HG03025 (cell line): ENCODE results near the gene LRRC2.
"Not testable (repeated sequence)": the region's sequence is repeated elsewhere in the genome, so short reads cannot be mapped to it uniquely, and the experiment has no call there.

ENCODE experiments used
- ATAC-seq: cut with Tn5 transposase; IDR thresholded peaks from one replicate; pipeline ENCODE4 v1.9.1; 2021; ENCODE audit warnings: mild to moderate bottlenecking, moderate library complexity; ENCODE audit not compliant: unreplicated experiment, low FRiP score

Gene LRRC2, protein sequence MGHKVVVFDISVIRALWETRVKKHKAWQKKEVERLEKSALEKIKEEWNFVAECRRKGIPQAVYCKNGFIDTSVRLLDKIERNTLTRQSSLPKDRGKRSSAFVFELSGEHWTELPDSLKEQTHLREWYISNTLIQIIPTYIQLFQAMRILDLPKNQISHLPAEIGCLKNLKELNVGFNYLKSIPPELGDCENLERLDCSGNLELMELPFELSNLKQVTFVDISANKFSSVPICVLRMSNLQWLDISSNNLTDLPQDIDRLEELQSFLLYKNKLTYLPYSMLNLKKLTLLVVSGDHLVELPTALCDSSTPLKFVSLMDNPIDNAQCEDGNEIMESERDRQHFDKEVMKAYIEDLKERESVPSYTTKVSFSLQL

DNA sequence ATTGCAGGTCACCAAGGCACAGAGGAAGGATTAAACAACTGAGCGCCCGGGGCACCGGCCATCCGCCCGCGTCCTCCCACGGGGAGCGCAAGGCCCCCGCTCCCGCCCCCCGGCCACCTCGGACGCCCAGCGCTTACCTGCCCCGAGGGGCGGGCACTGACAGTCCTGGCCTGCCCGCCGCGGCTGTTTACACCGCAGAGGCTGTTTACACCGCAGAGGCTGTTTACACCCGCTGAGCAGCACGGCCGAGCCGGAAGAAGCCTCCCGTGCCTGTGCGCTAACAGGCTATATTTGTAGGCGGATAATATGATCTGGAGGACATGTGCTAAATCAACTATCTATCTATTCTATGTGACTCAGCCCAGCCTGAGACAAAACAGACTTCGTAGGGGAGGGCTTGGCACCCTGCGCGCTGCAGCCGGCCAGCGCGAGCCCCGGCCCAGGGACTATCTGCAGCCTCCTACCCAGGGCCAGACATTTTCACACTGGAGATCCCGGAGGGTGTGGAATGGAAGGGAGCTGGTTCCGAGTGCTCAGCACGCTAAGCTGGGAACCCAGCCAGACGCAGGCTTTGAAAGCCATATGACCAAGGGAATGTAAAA lies at the start of gene LRRC2:
Gene LRRC2 (minus strand): TSS at position 263 of the 602 bp plus-strand sequence. CDS start 14,711 bp downstream, outside the sequence.
- ATAC-seq = no peak

DNA sequence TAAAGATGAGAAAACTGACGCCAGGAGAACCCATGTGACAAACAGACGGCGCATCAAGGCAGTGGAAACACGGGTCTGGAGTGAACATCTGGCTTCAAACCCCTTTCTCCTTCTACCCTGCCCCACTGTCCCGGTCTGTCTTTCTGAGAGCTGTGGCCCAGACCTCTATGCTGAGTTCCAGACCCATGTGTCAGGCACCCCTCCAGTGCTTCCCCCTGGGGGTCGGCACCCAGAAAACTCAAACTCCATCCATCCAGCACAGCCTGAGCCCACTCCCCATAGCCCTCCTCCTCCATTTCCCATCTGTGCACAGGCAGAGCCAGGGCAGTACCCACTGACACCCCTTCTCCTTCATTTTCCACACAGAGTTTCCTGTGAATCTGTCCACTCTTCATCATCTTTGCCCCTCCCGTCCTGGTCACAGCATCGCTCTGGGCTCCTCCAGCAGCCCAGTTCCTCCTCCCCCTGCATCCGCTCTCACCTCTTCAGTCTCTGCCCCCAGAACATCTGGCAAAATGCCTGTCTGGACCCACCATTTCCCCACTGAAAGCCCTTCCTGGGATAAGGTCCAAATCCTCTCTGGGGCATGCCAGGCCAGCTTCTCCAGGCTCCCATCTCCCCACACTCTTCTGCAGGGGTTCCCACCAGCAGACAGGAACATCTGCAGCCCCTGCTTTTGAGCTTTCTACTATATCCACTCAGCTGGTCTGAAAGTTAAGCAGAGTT lies 49.1 kb upstream of the LRRC2 start:
- ATAC-seq = no peak

DNA sequence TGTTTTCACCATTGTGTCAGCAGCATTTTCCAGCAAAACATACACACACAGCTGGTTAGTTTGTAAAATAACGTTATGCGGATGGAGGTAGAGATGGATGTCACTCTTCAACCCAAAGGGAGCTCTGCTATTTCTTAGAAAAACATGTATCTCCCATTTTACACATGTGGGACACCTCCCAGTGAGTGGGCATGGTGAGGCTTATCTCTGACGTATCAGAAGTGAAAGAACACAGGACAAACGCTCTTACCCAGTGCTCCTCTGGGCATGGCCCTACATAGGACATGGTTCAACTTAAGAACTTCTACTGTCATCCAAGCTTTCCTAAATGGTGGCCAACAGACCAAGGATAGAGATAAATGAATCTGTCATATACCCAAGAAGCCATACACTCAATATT lies 48.3 kb upstream of the LRRC2 start:
- ATAC-seq = no peak

DNA sequence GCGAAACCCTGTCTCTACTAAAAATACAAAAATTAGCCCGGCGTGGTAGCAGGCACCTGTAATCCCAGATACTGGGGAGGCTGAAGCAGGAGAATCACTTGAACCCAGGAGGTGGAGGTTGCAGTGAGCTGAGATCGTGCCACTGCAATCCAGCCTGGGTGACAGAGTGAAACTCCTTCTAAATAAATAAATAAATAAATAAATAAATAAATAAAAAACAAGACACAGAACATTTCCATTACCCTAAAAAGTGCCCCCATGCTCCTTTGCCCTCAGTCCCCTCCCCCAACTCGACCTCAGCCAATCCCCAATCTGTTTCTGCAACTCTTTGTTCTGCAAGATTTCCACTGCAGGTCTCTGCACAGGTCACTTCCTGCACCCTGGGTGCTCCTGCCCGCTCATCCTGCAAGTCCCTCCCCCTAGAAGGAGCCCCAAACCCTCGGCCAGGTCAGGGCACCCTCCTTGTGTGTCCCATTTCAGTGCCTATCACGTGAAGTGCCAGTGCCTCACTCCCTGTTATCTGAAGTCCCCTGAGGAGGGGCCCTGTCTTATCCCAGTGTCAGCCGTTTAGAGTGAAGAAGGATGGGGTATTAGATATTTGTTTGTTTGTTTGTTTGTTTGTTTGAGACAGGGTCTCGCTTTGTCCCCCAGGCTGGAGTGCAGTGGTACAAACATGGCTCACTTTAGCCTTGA lies 47.4 kb upstream of the LRRC2 start:
- ATAC-seq = no peak

DNA sequence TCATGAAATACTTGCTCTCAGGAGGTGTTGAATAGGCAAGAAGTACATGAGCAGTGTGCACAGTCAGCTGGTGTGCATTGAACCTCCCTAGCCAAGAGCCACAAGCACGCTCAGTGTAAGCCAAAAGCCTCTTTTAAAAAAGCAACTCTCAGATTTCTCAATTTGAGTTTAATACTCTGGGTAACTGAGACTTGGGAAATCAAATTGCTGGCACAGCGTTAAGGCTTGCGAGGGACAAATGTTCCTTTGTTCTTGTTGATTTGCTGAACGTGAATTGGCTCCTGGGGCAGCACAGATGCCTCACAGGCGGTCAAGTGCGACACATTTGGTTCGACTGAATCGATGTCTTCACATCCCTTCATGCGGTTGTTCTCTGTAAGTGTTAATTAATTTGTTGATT lies 46.2 kb upstream of the LRRC2 start, which contains the start of gene FAM240A:
Gene FAM240A (plus strand): TSS at position 202 of the 400 bp plus-strand sequence. CDS start 159 bp downstream, at position 361.
- ATAC-seq = no peak

DNA sequence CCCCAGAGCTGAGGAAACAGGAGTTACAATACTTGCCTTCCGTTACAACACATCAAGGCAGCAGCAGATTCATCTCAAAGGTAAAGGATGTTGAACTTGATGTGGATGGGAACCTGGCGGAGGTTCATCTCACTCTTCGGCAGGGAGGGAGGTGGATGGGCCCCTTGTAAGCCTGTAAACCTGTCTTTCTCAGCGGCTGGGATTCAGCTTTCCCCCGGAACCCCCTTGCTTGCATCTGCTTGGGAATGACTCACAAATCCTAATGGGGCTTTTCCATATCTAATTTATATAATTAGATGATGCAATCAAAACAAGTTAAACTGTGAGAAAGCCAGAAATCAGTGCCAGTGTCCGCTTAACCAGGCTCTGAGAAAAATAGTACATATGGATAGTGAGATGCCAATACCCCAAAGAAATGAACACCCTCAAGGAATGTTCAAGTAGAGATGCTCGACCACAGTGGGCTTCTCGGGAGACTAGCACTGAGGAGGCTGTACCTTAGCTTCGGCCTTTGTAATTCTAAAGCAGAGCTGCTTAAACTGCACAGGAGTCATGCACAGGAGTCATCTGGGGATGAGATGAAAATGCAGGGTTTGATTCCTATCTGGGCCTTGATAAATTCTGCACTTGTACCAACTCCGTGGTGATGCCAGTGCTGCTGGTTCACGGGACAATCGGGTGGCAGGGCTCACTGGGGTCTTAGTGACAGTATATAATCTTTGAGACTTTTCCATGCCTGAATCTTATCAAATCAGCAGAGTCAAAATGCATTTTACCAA lies 44.0 kb upstream of the LRRC2 start:
- no peak for ATAC-seq

DNA sequence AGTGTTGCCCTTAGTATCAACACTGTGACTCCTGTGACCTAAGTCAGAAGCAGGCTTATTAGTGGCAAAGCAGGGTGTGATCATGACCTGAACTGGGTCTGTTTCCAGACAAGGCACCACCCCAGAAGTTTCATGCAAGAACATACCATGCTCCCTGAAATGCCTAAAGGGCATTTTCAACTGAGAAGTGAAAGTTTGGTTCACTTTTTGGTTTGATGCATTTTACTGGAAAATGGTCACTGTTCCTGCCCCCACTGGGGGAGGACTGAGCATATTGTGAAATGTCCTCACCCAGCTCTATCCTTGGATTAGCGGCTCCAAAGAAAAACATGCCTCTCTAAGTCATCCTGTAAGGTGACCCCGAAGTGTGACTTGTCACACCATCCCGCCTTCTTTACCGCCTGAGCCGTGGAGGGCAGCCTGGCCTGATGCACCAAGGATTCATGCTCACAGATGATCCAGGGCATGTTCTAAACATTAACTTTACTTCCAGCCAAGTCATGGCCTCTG lies 43.2 kb upstream of the LRRC2 start:
- ATAC-seq = no peak

DNA sequence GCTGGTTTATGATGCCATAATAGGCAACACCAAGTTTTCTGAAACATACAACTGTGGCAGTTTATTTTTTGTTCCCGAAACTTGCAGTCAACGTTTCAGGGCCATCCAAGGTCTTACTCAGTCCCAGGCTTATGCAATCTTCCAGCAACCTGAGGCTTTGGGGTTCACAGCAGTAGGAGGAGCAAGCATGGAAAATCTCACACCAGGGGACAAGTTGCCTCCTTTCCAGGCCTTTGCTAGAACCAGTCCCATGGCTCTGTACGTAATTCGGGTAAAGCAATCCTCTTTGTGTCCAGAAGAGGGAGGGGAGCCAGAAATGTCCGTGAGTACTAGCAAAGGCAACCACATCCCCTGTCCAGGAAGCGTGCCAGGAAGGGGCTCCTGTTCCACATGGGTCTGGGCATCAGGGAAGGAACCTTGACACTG lies 41.5 kb upstream of the LRRC2 start:
- ATAC-seq = no peak

DNA sequence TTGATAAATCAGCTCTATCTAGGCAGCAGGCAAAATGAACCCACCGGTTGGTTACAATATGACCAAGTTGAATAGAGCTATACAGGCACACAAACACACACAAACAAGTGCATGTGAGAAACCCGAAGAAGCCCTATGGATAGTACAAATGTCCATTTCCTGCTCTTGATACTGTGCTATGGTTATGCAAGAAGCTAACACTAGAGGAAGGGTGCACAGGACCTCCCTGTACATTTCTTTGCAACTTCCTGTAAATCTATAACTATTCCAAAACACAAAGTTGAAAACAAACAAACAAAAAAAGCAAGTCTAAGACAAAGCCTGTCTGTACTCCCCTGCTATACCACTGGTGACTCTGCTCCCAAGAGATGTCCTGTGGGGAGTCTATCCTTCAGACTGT lies 38.0 kb upstream of the LRRC2 start:
- ATAC-seq = no peak

DNA sequence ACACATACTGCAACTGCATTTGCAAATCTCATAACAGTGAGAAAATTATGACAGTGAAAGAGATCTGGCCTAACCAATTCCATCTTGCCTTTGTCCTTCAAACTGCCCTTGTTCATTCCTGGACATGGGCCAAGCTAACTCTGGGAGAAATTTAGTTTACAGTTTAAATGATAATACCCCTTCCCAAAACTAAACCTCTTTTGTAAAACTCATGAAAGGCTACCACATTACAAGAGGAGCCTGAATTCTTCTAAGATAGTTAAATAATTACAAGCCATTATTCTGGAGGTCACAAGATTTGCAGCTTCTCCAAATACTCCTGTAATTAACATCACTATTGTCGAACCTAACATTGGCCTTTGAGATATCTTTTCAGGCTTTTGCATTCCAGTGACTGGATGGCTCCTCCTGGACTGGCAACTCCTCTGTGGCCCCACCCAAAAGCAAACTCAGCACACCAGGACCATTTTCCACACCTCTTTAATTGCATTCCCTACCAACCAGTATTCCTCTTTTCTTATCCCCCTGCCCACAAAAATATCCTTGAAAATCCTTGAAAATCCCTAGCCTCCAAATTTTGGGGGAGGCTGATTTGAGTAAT lies 37.4 kb upstream of the LRRC2 start:
- no peak for ATAC-seq

DNA sequence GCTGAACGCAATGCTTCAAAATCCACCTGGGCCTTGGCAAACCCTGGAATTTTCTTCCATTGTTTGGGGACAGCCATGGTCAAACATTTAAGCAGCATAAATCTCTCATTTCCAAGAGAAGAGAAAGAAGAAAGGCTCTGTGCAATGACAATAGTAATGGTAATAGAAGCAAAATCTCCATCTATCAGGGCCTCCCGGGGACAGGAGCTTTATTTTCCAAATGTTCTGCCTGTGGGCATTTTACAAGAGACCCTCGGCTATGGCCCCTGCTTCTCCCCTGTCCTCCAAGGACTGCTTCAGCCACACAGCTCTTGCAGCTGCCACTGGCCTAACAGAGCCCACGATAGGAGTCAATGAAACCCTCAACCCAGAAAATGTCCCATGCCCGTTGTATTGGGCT lies 33.5 kb upstream of the LRRC2 start:
- ATAC-seq = no peak

DNA sequence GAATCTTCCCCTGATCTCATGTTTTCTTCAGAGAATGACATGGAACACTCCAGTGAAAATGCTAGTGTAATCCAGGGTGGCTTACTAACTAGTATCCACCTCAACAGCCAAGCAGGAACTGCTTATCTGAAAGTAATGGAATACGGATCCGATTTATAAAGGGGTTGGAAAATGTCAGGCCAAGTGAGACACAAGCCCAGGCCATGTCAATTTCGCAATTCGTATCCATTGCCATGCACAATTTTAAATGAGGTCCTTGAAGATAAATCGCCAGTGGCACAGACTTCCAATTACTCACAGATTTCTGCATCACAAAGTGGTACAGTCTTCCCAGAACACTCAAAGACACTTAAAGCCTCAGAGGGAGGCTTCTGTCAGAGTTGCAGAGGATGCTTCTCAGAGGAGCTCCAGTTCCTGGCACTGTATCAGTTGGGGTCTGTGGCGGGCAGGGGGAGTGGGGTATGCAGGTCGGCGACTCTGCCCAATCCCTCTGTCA lies 29.8 kb upstream of the LRRC2 start:
- no peak for ATAC-seq

DNA sequence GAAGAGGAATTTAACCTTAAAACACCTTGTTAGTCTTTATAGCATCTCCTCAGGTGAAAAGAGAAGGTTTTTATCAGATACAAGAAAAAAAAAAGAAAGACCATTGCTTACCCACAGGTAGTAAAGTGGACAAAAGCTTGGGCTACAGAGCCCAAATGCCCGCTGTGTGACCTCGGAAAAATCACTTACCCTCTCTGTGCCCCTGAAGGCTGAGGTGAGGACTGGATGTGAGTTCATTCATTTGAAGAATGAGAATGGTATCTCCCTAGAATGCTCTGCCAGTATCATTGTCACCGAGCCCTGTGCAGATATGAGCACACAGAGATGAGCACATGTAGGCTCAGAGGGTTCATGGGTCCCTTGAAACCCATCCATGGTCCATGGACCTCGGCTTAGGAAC lies 28.6 kb upstream of the LRRC2 start:
- no peak for ATAC-seq

DNA sequence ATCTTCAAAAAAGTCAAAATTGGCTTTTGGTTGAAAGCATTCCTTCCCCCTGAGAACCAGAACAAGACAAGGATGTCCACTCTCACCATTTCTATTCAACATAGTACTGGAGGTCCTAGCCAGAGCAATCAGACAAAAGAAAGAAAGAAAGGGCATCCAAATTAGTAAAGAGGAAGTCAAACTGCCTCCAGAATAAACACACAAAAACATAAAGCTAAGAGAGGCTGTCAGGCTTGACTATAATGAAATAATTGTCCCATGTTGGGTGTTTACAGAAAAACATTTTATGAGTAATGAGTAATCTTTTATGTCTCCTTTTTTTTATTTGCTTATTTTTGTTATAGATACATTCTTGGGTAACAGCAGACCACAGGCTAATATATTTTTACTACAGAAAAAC lies 27.9 kb upstream of the LRRC2 start:
- no peak for ATAC-seq

DNA sequence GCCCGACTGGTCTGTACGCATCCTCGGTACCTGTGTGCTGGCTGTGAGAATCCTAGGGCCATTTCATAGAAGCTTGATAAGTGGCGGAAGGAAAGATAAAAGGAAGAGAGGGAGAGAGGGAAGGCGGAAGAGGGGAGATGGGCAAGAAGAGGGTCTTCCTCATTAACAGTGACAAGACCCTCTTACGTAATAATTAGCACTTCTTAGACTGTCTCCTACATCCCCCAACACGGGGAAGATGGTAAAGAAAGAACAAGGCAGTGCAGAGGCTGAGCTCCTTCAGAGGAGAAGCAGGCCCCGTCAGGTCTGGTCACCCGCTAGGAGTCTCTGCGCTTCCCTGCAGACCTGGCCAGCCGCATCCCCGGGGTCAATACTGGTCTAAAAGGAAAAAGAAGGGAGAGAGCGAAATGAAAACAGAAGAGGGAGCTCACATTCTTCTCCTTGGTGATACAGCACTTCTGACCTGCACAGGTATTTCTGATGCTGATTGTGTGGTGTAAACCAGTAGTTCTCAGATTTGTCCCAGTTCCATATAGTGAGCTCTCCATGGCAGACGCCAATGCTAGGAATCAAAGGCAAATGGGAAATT lies 27.3 kb upstream of the LRRC2 start:
- no peak for ATAC-seq

DNA sequence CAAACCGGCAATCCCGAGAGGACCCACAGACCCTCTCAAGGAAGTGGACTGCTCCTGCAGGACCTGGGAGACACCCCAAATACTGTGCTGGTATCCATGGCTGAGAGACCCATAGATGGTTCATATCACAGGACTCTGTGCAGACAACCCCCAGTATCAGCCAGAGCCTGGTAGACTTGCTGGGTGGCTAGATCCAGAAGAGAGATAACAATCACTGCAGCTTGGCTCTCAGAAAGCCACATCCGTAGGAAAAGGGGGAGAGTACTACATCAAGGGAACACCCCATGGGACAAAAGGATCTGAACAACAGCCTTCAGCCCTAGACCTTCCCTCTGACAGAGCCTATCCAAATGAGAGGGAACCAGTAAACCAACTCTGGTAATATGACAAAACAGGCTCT lies 21.2 kb upstream of the LRRC2 start:
- not testable (repeated sequence) for ATAC-seq

DNA sequence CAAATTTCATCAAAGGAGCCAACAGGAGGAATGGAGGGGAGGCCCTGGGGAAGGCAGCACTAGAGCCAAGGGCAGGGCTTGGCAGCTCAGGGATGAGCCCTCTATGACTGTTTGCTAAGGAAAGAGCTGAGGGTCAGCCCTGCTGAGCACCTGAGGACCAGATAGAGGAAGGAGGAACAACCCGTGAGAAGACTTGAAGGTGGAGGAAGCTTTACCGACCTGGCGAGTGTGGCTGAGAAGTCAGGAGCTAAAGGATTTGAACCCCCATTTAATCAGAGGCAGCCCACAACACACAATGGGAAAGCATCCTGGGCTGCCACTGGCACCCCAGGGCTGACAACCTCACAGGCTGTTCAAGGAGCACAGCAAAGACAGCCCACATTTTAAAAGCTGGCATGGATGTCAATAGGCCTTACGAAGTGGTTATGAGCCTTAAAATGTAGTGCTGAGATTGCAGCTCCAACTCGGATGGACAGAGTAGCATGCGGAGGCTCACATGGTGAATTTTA lies 20.7 kb upstream of the LRRC2 start:
- no peak for ATAC-seq

DNA sequence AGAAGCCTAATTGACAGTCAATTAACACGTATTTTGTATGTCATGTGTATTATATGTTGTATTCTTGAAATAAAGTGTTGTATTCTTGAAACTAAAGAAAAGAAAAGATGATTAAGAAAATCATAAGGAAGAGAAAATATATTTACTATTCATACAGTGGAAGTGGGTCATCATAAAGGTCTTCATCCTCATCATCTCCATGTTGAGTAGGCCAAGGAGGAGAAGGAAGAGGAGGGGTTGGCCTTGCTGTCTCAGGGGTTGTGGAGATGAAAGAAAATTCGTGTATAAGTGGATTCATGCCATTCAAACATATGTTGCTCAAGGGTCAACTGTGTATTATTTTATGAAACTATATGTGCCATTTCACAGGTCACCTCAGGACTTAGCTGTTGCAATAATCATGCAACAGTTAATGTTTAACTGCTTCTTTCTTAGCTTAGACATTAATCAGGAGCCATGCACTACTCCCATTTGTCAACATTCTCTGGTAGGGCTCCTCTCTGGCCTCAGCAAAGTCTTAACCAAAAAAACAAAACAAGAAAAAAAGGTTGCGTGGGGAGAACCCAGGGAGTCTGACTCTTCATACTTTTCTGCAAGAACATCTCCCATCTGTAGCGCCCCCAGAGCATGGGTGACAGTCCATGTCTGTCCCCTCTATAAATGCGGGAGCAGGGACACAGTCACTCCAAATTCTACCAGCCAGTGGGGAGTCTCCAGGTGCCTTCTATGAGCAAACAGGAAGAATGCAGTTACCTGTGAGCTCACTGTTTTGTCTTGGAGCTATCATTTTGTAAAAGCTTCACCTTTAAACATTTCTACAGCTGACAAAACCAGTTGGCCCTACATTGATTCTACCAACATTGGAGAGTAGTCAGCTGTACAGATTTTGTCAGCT lies 19.9 kb upstream of the LRRC2 start:
- no peak for ATAC-seq
